IMR-90 (cell line): ENCODE data around the gene SPDEF. TPM values are rescaled to one million over a fixed set of nuclear protein-coding genes. Genes with fewer than 3 reads are reported as not detected.

ENCODE experiments used
- ATAC-seq: fragments of 200-7000 bp; cut with Tn5 transposase; 2 replicates; pipeline ENCODE4 v1.9.1; 2020; ENCODE audit warnings: low read depth, mild to moderate bottlenecking, moderate library complexity
- BruUV-seq: library from RNA; stranded (reverse); fragments of 400-500 nt; replicated peaks from 2 replicates; lab custom pipeline; 2021; lab: Mats Ljungman, UMichigan
- CTCF ChIA-PET: fragments of 300-600 bp; formaldehyde crosslinking; extraction: SDS; loops from one replicate; lab custom pipeline; 2021; ENCODE audit warnings: antibody characterized with exemption; lab: Yijun Ruan, JAX
- POLR2A ChIA-PET: fragments of 300-600 bp; sonication (Branson Sonifier 250); formaldehyde crosslinking; loops from one replicate; lab custom pipeline; 2022; ENCODE audit warnings: antibody characterized with exemption; ENCODE audit not compliant: unreplicated experiment; lab: Charles Lee
- DNase-seq: peaks from one replicate; pipeline ENCODE4 v3.0.0; 2013
- H2AFZ ChIP-seq: replicated peaks from 2 replicates; pipeline ENCODE3; 2013; ENCODE audit warnings: low read length, mild to moderate bottlenecking; ENCODE audit not compliant: poor library complexity
- H2AK5ac ChIP-seq: 2 replicates; pipeline ENCODE4 v1.6.1; 2013; ENCODE audit warnings: low read depth, low read length, inconsistent platforms
- H2AK9ac ChIP-seq: replicated peaks from 2 replicates; pipeline ENCODE3; 2013; ENCODE audit warnings: mild to moderate bottlenecking, low read depth, low read length, moderate library complexity; ENCODE audit not compliant: poor library complexity
- H2BK120ac ChIP-seq: 2 replicates; pipeline ENCODE4 v1.6.1; 2013; ENCODE audit warnings: low read depth, low read length, inconsistent platforms
- H2BK15ac ChIP-seq: 3 replicates; pipeline ENCODE4 v1.6.1; 2013; ENCODE audit warnings: low read depth, low read length, inconsistent platforms
- H2BK20ac ChIP-seq: 2 replicates; pipeline ENCODE4 v1.6.1; 2013; ENCODE audit warnings: low read depth, mild to moderate bottlenecking, inconsistent platforms, low read length, moderate library complexity
- H2BK5ac ChIP-seq: 2 replicates; pipeline ENCODE4 v1.6.1; 2013; ENCODE audit warnings: mild to moderate bottlenecking, low read depth, low read length, inconsistent platforms; ENCODE audit not compliant: poor library complexity, severe bottlenecking
- H3K14ac ChIP-seq: replicated peaks from 2 replicates; pipeline ENCODE4 v1.6.1; 2013; ENCODE audit warnings: low read depth, low read length, inconsistent platforms
- H3K18ac ChIP-seq: 2 replicates; pipeline ENCODE4 v1.6.1; 2013; ENCODE audit warnings: low read depth, low read length, control low read depth
- H3K23ac ChIP-seq: 2 replicates; pipeline ENCODE4 v1.6.1; 2013; ENCODE audit warnings: low read depth, low read length, inconsistent platforms
- H3K27ac ChIP-seq: 2 replicates; pipeline ENCODE4 v1.5.1; 2013; ENCODE audit warnings: mild to moderate bottlenecking, control low read depth, low read length; ENCODE audit not compliant: insufficient read depth
- H3K27me3 ChIP-seq: 2 replicates; pipeline ENCODE4 v1.6.1; 2013; ENCODE audit warnings: low read length; ENCODE audit not compliant: control insufficient read depth, insufficient read depth
- H3K36me3 ChIP-seq: 2 replicates; pipeline ENCODE4 v1.6.1; 2013; ENCODE audit warnings: low read length, mixed read lengths; ENCODE audit not compliant: control insufficient read depth, insufficient read depth
- H3K4ac ChIP-seq: 2 replicates; pipeline ENCODE4 v1.6.1; 2013; ENCODE audit warnings: low read depth, low read length, inconsistent platforms
- H3K4me1 ChIP-seq: 2 replicates; pipeline ENCODE4 v1.6.1; 2013; ENCODE audit warnings: low read length, mixed read lengths; ENCODE audit not compliant: control insufficient read depth, insufficient read depth
- H3K4me2 ChIP-seq: 2 replicates; pipeline ENCODE4 v1.6.1; 2013; ENCODE audit warnings: low read depth, mild to moderate bottlenecking, control low read depth, low read length, moderate library complexity
- H3K4me3 ChIP-seq: 2 replicates; pipeline ENCODE4 v1.5.1; 2013; ENCODE audit warnings: low read depth, mild to moderate bottlenecking, control low read depth, low read length, moderate library complexity; ENCODE audit not compliant: insufficient read depth
- H3K56ac ChIP-seq: 2 replicates; pipeline ENCODE4 v1.6.1; 2013; ENCODE audit warnings: low read length, inconsistent platforms; ENCODE audit not compliant: insufficient read depth; ENCODE audit errors: extremely low read depth
- H3K79me1 ChIP-seq, 2 experiments: 2 replicates each; pipeline ENCODE4 v1.6.1; 2013; ENCODE audit warnings: low read length in 2 of 2, inconsistent platforms in 1 of 2, low read depth in 1 of 2
- H3K9ac ChIP-seq: 2 replicates; pipeline ENCODE4 v1.6.1; 2013; ENCODE audit warnings: low read depth, low read length, control low read depth
- H3K9me1 ChIP-seq: 2 replicates; pipeline ENCODE4 v1.6.1; 2013; ENCODE audit warnings: low read length, inconsistent platforms; ENCODE audit not compliant: insufficient read depth
- H3K9me3 ChIP-seq: 2 replicates; pipeline ENCODE4 v1.6.1; 2013; ENCODE audit warnings: low read length; ENCODE audit not compliant: control insufficient read depth, insufficient read depth
- H4K20me1 ChIP-seq: 2 replicates; pipeline ENCODE4 v1.6.1; 2013; ENCODE audit warnings: low read length, inconsistent platforms; ENCODE audit not compliant: insufficient read depth
- H4K5ac ChIP-seq: 2 replicates; pipeline ENCODE4 v1.6.1; 2013; ENCODE audit warnings: mild to moderate bottlenecking, low read depth, low read length, control low read depth
- H4K8ac ChIP-seq, 2 experiments: 2 replicates each; pipeline ENCODE4 v1.6.1; 2013; ENCODE audit warnings: low read depth in 2 of 2, low read length in 2 of 2, control low read depth in 1 of 2, inconsistent platforms in 1 of 2
- H4K91ac ChIP-seq: 2 replicates; pipeline ENCODE4 v1.6.1; 2013; ENCODE audit warnings: low read depth, low read length, inconsistent platforms; ENCODE audit not compliant: insufficient read depth
- CEBPB ChIP-seq: IDR thresholded peaks from 2 replicates; pipeline ENCODE4 v1.6.1; 2012; ENCODE audit warnings: low read depth, low read length, improper control_type of control experiment
- CHD1 ChIP-seq: IDR thresholded peaks from 2 replicates; pipeline ENCODE4 v1.6.1; 2012; ENCODE audit warnings: low read depth, low read length, improper control_type of control experiment
- FOS ChIP-seq: fragments of 150-350 bp; IDR thresholded peaks from 2 replicates; pipeline ENCODE4 v1.6.1; 2016; ENCODE audit warnings: low read depth, low read length
- MAFK ChIP-seq: IDR thresholded peaks from 2 replicates; pipeline ENCODE4 v1.6.1; 2012; ENCODE audit warnings: low read depth, low read length, improper control_type of control experiment
- MAZ ChIP-seq: IDR thresholded peaks from 2 replicates; pipeline ENCODE4 v1.6.1; 2012; ENCODE audit warnings: low read depth, mild to moderate bottlenecking, low read length, improper control_type of control experiment, moderate library complexity, borderline replicate concordance
- MXI1 ChIP-seq: IDR thresholded peaks from 2 replicates; pipeline ENCODE4 v1.6.1; 2012; ENCODE audit warnings: low read depth, mild to moderate bottlenecking, low read length, moderate library complexity, borderline replicate concordance
- RAD21 ChIP-seq: IDR thresholded peaks from 2 replicates; pipeline ENCODE4 v1.6.1; 2012; ENCODE audit warnings: low read length, improper control_type of control experiment
- RCOR1 ChIP-seq: IDR thresholded peaks from 2 replicates; pipeline ENCODE4 v1.6.1; 2012; ENCODE audit warnings: mild to moderate bottlenecking, low read length, improper control_type of control experiment; ENCODE audit not compliant: insufficient replicate concordance
- SMC3 ChIP-seq: fragments of 150-350 bp; IDR thresholded peaks from 2 replicates; pipeline ENCODE4 v1.6.1; 2016; ENCODE audit warnings: low read depth, mild to moderate bottlenecking, antibody characterized with exemption, low read length, moderate library complexity
- WGBS, 2 experiments: methylation state at CpG; one replicate each; pipeline versions ENCODE4 v1.1.5 to v1.1.7; 2013; ENCODE audit warnings: missing lambda C conversion rate in 2 of 2; ENCODE audit not compliant: insufficient read length in 1 of 2; ENCODE audit errors: extremely low coverage in 2 of 2; 5-methylcytosine and 5-hydroxymethylcytosine counted together
- dilution Hi-C: fragments of 300-500 bp; cut with HindIII; formaldehyde crosslinking; loops from one replicate; pipeline ENCODE4 v1.14.3; 2018; ENCODE audit warnings: low sequenced_read_pairs; ENCODE audit not compliant: unreplicated experiment
- in situ Hi-C: fragments of 300-500 bp; cut with MboI; formaldehyde crosslinking; loops from 3 replicates; pipeline ENCODE4 v1.14.3; 2019; ENCODE audit warnings: low sequenced_read_pairs, inconsistent platforms, mixed read lengths
- intact Hi-C: fragments of 100-400 bp; cut with micrococcal nuclease; formaldehyde crosslinking; loops from 2 replicates; pipeline ENCODE4 v1.10.0; 2022
- polyA plus RNA-seq, 3 experiments: library from polyadenylated mRNA; depleted of rRNA; stranded (reverse); fragments of >200 nt; gene quantifications; 2 replicates each; pipeline ENCODE4 v1.2.3, GENCODE V29; 2012; ENCODE audit warnings: low replicate concordance in 1 of 3
- total RNA-seq: library from RNA; depleted of rRNA; stranded (reverse); fragments of >200 nt; gene quantifications from 2 replicates; pipeline ENCODE4 v1.2.3, GENCODE V29; 2012
- TF ChIP-seq, protein P1 (sequence below): conservative IDR thresholded peaks from 2 replicates; pipeline ENCODE4 v1.5.1; 2012; ENCODE audit warnings: mild to moderate bottlenecking, low read depth, low read length, improper control_type of control experiment

SPDEF gene
- total and polyA plus RNA-seq, 2 of the 4 experiments (the other 2 are of a cell fraction) = 0.05 TPM; not detected in 1

GRCh38 chr6:34526992-34527728 lies 29.0 kb downstream of the SPDEF start (continued):
- TF ChIP-seq MAFK (no peak), RCOR1 (no peak)

DNA sequence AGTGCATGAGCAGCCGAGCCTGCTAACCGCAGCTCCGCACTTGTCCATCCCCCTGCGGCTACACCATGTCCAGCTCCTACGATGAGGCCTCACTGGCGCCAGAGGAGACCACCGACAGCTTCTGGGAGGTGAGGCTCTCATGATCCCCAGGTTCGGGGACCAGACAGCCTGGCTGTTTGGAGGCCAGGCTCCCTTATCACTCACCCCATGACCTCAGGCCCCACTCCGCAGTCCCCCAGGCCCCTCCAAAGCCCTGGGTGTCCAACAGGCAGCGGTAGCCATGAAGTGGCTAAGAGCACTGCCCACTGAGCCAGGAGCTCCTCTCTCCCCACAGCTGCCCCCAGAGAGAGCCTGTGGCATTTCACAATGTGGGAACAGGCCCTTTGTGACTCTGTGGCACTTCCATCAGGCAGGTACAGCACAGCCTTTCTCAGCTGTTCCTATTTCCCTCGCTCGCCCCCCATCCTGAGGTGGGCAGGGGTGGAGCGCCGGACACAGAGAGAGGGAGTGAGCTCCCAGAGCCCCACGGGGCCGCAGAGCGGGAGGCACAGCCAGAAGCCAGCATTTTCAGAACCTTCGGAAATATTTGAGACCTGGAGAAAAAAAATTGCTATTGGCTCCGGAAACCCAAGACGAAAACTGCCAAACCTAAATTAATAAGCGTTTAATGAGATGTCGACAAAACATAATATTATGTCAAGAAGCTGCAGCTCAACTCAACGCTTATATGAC lies 29.7 kb downstream of the SPDEF start:
- Histone ChIP-seq H4K91ac (no peak overlapping the region), H3K56ac (peak overlapping the region; percentile 43; the same call in 1 of the 2 replicates), H3K36me3 (no peaks in the 10 kb centered on the region), H3K23ac (no peak overlapping the region), H2AFZ (peak overlapping the region; percentile 86), H2BK20ac (no peak overlapping the region), H3K4me3 (0 out of 2 replicates have a peak overlapping the region, but pooled peaks have one; percentile 48), H3K27me3 (peaks cover 12% of the 10 kb centered on the region; the same call in 1 of the 2 replicates), H2BK120ac (no peak overlapping the region), H4K5ac (peak overlapping the region; percentile 98), H3K4ac (peak overlapping the region; percentile 69; the same call in 1 of the 2 replicates), H2BK15ac (no peak overlapping the region), H3K4me1 (peaks cover 4% of the 10 kb centered on the region), H3K9me1 (peaks cover 3% of the 10 kb centered on the region; the same call in 1 of the 2 replicates), H3K18ac (no peak overlapping the region), H2AK5ac (peak overlapping the region; percentile 49), H3K27ac (no peak overlapping the region), H3K79me1 (no peaks in the 10 kb centered on the region), H2AK9ac (peak overlapping the region; percentile 93), H3K4me2 (no peak overlapping the region), H3K9ac (peak overlapping the region; percentile 93; the same call in 1 of the 2 replicates), H4K8ac (peak overlapping the region; percentile 72 to 94; a peak in 3 of 4 replicates), H4K20me1 (no peaks in the 10 kb centered on the region), H3K9me3 (no peaks in the 10 kb centered on the region), H3K14ac (no peak overlapping the region; the same call in 1 of the 2 replicates), H2BK5ac (no peak overlapping the region)
- ATAC-seq (no peak), DNase-seq (no peak)
- no TSS peak for BruUV-seq
- TF ChIP-seq CHD1 (no peak), FOS (no peak), CEBPB (no peak), RCOR1 (no peak), MAZ (no peak), SMC3 (no peak), MXI1 (no peak), RAD21 (no peak)
- TF ChIP-seq, protein P1, sequence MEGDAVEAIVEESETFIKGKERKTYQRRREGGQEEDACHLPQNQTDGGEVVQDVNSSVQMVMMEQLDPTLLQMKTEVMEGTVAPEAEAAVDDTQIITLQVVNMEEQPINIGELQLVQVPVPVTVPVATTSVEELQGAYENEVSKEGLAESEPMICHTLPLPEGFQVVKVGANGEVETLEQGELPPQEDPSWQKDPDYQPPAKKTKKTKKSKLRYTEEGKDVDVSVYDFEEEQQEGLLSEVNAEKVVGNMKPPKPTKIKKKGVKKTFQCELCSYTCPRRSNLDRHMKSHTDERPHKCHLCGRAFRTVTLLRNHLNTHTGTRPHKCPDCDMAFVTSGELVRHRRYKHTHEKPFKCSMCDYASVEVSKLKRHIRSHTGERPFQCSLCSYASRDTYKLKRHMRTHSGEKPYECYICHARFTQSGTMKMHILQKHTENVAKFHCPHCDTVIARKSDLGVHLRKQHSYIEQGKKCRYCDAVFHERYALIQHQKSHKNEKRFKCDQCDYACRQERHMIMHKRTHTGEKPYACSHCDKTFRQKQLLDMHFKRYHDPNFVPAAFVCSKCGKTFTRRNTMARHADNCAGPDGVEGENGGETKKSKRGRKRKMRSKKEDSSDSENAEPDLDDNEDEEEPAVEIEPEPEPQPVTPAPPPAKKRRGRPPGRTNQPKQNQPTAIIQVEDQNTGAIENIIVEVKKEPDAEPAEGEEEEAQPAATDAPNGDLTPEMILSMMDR = no peak
- dilution Hi-C loops = no loop called here
- in situ Hi-C loops = no loop called here
- POLR2A ChIA-PET = no interaction called here
- CTCF ChIA-PET = interaction anchor here (0.7 to 0.9 kb wide), 2 partner anchors 51 to 64 kb away, joined by 3 read pairs; no protein-coding TSS in a partner anchor
- no CpG with 5 or more reads among the region's 23 CpGs for WGBS, 2 experiments
- intact Hi-C loops = no loop called here
